ENCODE measurements around the gene TSPAN11. TPM values are rescaled to one million over a fixed set of nuclear protein-coding genes. Genes with fewer than 3 reads are reported as not detected.

TSPAN11 gene
- total and polyA plus RNA-seq, 7 experiments from 2014 or later: not detected

DNA sequence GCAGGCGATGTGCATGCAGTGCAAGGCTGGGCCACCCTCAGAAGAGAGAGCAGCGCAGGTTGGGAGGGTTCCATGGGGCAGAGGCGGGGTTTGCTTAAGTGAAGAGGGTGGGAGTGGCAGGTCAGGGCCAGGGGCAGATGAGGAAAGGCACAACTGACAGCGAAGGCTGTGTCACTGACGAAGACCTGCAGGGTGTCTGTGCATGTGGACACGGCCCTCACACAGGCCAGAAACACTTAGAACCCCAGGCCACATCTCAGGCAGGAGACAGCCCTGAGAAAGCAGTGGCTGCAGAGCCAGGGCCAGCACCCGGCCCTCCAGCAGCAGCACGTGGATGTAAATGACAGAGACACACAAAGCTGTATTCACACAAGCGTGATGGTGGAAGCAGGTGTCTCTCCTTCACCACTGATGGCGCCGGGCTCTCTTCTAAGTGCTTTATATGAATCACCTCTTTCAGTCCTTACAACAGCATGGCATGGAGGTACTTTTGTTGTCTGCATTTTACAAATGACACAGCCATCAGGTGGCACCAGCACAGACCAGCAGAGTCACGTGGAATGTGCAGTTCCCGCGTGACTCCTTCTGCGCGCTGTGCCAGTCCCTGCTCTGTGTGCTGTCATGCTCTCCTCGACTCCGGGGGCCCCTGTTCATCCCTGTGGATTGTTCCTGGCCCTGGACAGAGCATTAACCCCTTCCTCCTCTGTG is 54.6 kb downstream of the TSPAN11 start:
- POLR2A ChIA-PET: no interaction called here
- Mint-ChIP-seq H3K27me3 (no peaks in the 10 kb centered on the region), H3K4me1 (peaks cover 0 to 1% (median 0%) of the 10 kb centered on the region in 7 donors), H3K36me3 (no peaks in the 10 kb centered on the region), H3K9me3 (no peaks in the 10 kb centered on the region), H3K4me3 (no peak overlapping the region), H3K27ac (no peak overlapping the region)
- Histone ChIP-seq H3K27ac (ENCODE audit: low read depth, low read length) (no peak overlapping the region), H3K27me3 (ENCODE audit: control insufficient read depth in 2 of 2, insufficient read depth in 2 of 2, low read length in 2 of 2) (no peaks in the 10 kb centered on the region), H3K4me3 (ENCODE audit: low read length) (no peak overlapping the region), H3K9me3 (ENCODE audit: control insufficient read depth in 2 of 3, low read length in 3 of 3) (no peaks in the 10 kb centered on the region), H3K36me3 (ENCODE audit: control insufficient read depth in 2 of 3, insufficient read depth in 3 of 3, low read length in 3 of 3) (no peaks in the 10 kb centered on the region), H3K4me1 (ENCODE audit: control insufficient read depth in 2 of 2, insufficient read depth in 2 of 2, low read length in 2 of 2) (no peaks in the 10 kb centered on the region)
- intact Hi-C loops (cut with micrococcal nuclease): no loop called here
- DNase-seq (no peak), ATAC-seq (no peak)
- CTCF ChIA-PET: no interaction called here

DNA sequence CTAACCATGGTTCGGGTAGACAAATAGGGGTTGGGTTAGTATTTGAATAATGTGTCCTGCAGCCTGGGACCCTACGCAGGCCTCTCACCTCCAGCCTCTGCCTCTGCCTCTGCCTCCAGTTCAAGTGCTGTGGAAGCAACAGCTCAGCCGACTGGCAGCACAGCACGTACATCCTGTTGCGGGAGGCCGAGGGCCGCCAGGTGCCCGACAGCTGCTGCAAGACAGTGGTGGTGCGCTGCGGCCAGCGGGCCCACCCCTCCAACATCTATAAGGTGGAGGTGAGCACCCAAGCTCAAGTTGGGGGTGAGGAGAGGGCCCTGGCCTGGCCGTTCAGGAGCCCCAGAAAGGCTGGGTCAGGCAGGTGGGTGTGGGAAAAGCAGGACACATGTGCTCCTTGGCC is 55.9 kb downstream of the TSPAN11 start:
- Histone ChIP-seq H3K36me3 (ENCODE audit: control insufficient read depth in 2 of 3, insufficient read depth in 3 of 3, low read length in 3 of 3) (no peaks in the 10 kb centered on the region), H3K27ac (ENCODE audit: low read depth, low read length) (no peak overlapping the region), H3K4me1 (ENCODE audit: control insufficient read depth in 2 of 2, insufficient read depth in 2 of 2, low read length in 2 of 2) (no peaks in the 10 kb centered on the region), H3K27me3 (ENCODE audit: control insufficient read depth in 2 of 2, insufficient read depth in 2 of 2, low read length in 2 of 2) (no peaks in the 10 kb centered on the region), H3K4me3 (ENCODE audit: low read length) (no peak overlapping the region), H3K9me3 (ENCODE audit: control insufficient read depth in 2 of 3, low read length in 3 of 3) (no peaks in the 10 kb centered on the region)
- H3K4me1 Mint-ChIP-seq: no peaks in the 10 kb centered on the region
- CTCF ChIA-PET: no interaction called here
- no peak overlapping the region for H3K27ac Mint-ChIP-seq
- no peak overlapping the region for H3K4me3 Mint-ChIP-seq
- H3K9me3 Mint-ChIP-seq: no peaks in the 10 kb centered on the region
- DNase-seq: no peak
- intact Hi-C loops (cut with micrococcal nuclease): no loop called here
- POLR2A ChIA-PET: no interaction called here
- no peaks in the 10 kb centered on the region for H3K27me3 Mint-ChIP-seq
- H3K36me3 Mint-ChIP-seq: no peaks in the 10 kb centered on the region
- no peak for ATAC-seq

DNA sequence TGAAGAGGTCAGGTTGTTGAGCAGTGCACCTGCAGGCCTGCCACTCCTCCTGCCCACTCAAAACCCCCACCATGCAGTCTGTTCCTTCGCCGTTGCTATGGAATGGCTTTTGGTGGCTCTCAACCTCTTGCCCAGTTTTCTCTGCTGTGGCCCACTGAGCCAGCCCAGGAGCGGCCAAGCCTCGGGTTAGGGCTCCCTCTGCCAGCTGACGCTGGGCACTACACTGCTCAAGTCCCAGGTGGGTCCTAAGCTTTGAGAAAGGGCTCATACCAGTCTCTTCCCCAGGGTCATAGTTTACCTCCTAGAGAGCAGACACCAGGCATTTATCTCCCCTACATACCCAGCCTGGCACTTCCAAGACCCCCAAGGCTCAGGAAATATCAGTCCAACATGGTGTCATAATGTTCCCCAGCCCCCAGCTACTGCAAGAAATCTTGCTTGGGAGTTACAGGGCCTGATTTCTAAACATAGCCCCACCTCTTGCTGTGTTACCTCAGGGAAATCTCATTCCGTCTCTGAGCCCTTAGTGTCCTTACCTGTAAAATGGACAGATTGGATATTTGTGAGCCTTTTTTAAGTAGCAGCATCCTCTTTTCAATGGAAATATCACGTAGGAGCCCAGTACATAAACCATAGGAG is 59.4 kb downstream of the TSPAN11 start:
- H3K36me3 ChIP-seq (ENCODE audit: control insufficient read depth in 2 of 3, insufficient read depth in 3 of 3, low read length in 3 of 3): no peaks in the 10 kb centered on the region
- no peak overlapping the region for H3K27ac Mint-ChIP-seq
- no peak overlapping the region for H3K4me3 Mint-ChIP-seq
- CTCF ChIA-PET: no interaction called here
- no peak for ATAC-seq
- intact Hi-C loops (cut with micrococcal nuclease): loop anchor here (1.0 to 5.0 kb wide), 2 partner anchors 139 kb away; no protein-coding TSS in a partner anchor
- no peaks in the 10 kb centered on the region for H3K9me3 Mint-ChIP-seq
- no peak overlapping the region for H3K27ac ChIP-seq (ENCODE audit: low read depth, low read length)
- no peak overlapping the region for H3K4me3 ChIP-seq (ENCODE audit: low read length)
- H3K36me3 Mint-ChIP-seq: no peaks in the 10 kb centered on the region
- DNase-seq: peak in 1 of 9 donors; percentile 4
- H3K9me3 ChIP-seq (ENCODE audit: control insufficient read depth in 2 of 3, low read length in 3 of 3): no peaks in the 10 kb centered on the region
- no peaks in the 10 kb centered on the region for H3K4me1 ChIP-seq (ENCODE audit: control insufficient read depth in 2 of 2, insufficient read depth in 2 of 2, low read length in 2 of 2)
- no peaks in the 10 kb centered on the region for H3K27me3 Mint-ChIP-seq
- POLR2A ChIA-PET: no interaction called here
- no peaks in the 10 kb centered on the region for H3K4me1 Mint-ChIP-seq
- H3K27me3 ChIP-seq (ENCODE audit: control insufficient read depth in 2 of 2, insufficient read depth in 2 of 2, low read length in 2 of 2): no peaks in the 10 kb centered on the region

DNA sequence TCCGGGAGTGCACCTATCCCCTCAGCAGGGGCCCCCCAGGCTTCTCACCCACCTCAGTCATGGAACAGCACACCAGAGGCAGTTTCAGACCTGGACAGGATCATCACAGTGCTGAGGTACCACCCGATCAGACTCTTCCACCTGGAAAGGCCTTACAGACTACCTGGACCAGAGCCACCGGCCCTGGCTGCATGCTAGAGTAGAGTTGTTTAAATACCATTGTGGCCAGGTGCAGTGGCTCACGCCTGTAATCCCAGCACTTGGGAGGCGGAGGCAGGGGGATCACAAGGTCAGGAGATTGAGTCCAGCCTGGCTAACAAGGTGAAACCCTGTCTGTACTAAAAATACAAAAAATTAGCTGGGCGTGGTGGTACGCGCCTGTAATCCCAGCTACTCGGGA is 61.5 kb downstream of the TSPAN11 start:
- Mint-ChIP-seq H3K4me1 (no peaks in the 10 kb centered on the region), H3K4me3 (no peak overlapping the region), H3K9me3 (no peaks in the 10 kb centered on the region), H3K36me3 (no peaks in the 10 kb centered on the region), H3K27me3 (no peaks in the 10 kb centered on the region), H3K27ac (no peak overlapping the region)
- Histone ChIP-seq H3K9me3 (ENCODE audit: control insufficient read depth in 2 of 3, low read length in 3 of 3) (no peaks in the 10 kb centered on the region), H3K4me1 (ENCODE audit: control insufficient read depth in 2 of 2, insufficient read depth in 2 of 2, low read length in 2 of 2) (no peaks in the 10 kb centered on the region), H3K27me3 (ENCODE audit: control insufficient read depth in 2 of 2, insufficient read depth in 2 of 2, low read length in 2 of 2) (no peaks in the 10 kb centered on the region), H3K36me3 (ENCODE audit: control insufficient read depth in 2 of 3, insufficient read depth in 3 of 3, low read length in 3 of 3) (no peaks in the 10 kb centered on the region), H3K4me3 (ENCODE audit: low read length) (no peak overlapping the region), H3K27ac (ENCODE audit: low read depth, low read length) (no peak overlapping the region)
- DNase-seq (no peak), ATAC-seq (no peak)
- intact Hi-C loops (cut with micrococcal nuclease): loop anchor here in 1 of 2 donors (5.0 kb wide), 1 partner anchor 141 kb away; no protein-coding TSS in a partner anchor
- POLR2A ChIA-PET: no interaction called here
- CTCF ChIA-PET: interaction anchor here (0.7 kb wide), 1 partner anchor 71 kb away, joined by 9 read pairs; no protein-coding TSS in a partner anchor

DNA sequence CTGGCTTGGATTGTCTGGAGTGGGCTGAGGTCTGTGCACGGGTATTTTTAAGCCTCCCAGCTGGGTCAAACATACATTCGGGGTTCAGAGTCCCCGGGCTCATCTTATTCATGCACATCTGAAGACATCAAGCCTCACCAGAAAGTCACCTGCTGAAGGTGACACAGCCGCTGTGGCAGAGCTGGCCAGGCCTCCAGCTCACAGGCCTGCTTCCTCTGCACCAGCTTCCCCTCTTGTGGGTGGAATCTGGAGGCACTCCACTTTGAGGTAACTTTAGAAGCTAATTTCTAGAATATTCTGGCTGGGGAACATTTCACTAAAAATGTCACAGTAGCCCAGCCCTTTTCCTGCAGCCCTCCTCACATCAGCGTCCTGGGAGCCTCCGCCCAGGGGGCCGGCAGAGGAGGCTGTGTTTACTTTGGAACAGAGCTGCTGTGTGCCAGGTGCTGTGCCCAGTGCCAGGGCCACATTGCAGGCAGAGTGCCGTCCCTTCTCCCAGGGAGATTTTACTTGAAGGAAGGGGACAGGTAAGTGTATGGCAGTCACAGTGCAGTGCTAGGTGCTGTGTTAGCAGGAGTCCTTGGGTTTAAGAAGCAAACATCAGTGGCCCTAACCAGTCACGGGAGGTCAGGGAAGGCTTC is 62.2 kb downstream of the TSPAN11 start:
- Mint-ChIP-seq H3K4me3 (no peak overlapping the region), H3K27ac (peak overlapping the region in 1 of 9 donors; percentile 49), H3K27me3 (no peaks in the 10 kb centered on the region), H3K36me3 (no peaks in the 10 kb centered on the region), H3K4me1 (no peaks in the 10 kb centered on the region), H3K9me3 (no peaks in the 10 kb centered on the region)
- ATAC-seq (no peak), DNase-seq (no peak)
- H3K4me3 ChIP-seq (ENCODE audit: low read length): no peak overlapping the region
- ChIA-PET POLR2A (no interaction called here), CTCF (no interaction called here)
- H3K36me3 ChIP-seq (ENCODE audit: control insufficient read depth in 2 of 3, insufficient read depth in 3 of 3, low read length in 3 of 3): no peaks in the 10 kb centered on the region
- H3K4me1 ChIP-seq (ENCODE audit: control insufficient read depth in 2 of 2, insufficient read depth in 2 of 2, low read length in 2 of 2): no peaks in the 10 kb centered on the region
- H3K9me3 ChIP-seq (ENCODE audit: control insufficient read depth in 2 of 3, low read length in 3 of 3): no peaks in the 10 kb centered on the region
- H3K27ac ChIP-seq (ENCODE audit: low read depth, low read length): no peak overlapping the region
- intact Hi-C loops (cut with micrococcal nuclease): loop anchor here in 1 of 2 donors (5.0 kb wide), 1 partner anchor 141 kb away; no protein-coding TSS in a partner anchor
- no peaks in the 10 kb centered on the region for H3K27me3 ChIP-seq (ENCODE audit: control insufficient read depth in 2 of 2, insufficient read depth in 2 of 2, low read length in 2 of 2)

DNA sequence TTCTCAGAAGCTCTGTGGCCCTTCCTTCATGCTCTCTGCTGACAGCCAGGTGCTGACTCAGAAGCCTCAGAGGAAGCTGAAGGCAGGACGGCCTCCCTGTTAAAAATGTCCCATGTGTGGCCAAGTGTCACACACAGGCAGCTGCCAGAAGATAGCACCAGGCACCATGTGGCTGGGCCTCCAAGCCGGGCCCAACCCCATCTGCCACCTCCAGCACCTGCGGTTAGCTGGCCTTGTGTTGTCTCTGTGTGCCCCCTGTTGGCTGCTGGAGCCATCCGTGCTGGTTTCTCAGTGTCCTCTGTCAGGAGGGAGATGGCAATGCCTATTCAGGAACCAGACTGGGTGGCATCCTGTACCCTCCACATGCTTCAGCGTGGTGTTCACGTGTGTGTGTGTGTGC is 63.2 kb downstream of the TSPAN11 start:
- intact Hi-C loops (cut with micrococcal nuclease): loop anchor here in 1 of 2 donors (5.0 kb wide), 1 partner anchor 142 kb away; no protein-coding TSS in a partner anchor
- ATAC-seq (peak; percentile 12), DNase-seq (no peak)
- H3K27ac ChIP-seq (ENCODE audit: low read depth, low read length): no peak overlapping the region
- no peaks in the 10 kb centered on the region for H3K9me3 Mint-ChIP-seq
- H3K4me3 Mint-ChIP-seq: no peak overlapping the region
- H3K4me1 Mint-ChIP-seq: no peaks in the 10 kb centered on the region
- no peaks in the 10 kb centered on the region for H3K36me3 Mint-ChIP-seq
- H3K36me3 ChIP-seq (ENCODE audit: control insufficient read depth in 2 of 3, insufficient read depth in 3 of 3, low read length in 3 of 3): no peaks in the 10 kb centered on the region
- no peak overlapping the region for H3K27ac Mint-ChIP-seq
- POLR2A ChIA-PET: no interaction called here
- no peaks in the 10 kb centered on the region for H3K27me3 ChIP-seq (ENCODE audit: control insufficient read depth in 2 of 2, insufficient read depth in 2 of 2, low read length in 2 of 2)
- H3K4me3 ChIP-seq (ENCODE audit: low read length): no peak overlapping the region
- no peaks in the 10 kb centered on the region for H3K4me1 ChIP-seq (ENCODE audit: control insufficient read depth in 2 of 2, insufficient read depth in 2 of 2, low read length in 2 of 2)
- no peaks in the 10 kb centered on the region for H3K9me3 ChIP-seq (ENCODE audit: control insufficient read depth in 2 of 3, low read length in 3 of 3)
- H3K27me3 Mint-ChIP-seq: no peaks in the 10 kb centered on the region
- CTCF ChIA-PET: no interaction called here

All from naive thymus-derived CD4-positive, alpha-beta T cell (primary cell).